Endometrium (tissue), 2 donors: Measurements from ENCODE around the gene SYNJ2BP.
"Not testable (repeated sequence)": the region's sequence is repeated elsewhere in the genome, so short reads cannot be mapped to it uniquely, and the experiment has no call there.

ENCODE experiments used
- FAIRE-seq: peaks from 2 replicates; lab custom pipeline; 2012; peaks lifted over from hg19 to GRCh38; lab: Jason Lieb, UNC
- donor health status: control.
- donor health status: control.

Gene SYNJ2BP

GRCh38 chr14:70416725-70417349 lies at the start of gene SYNJ2BP:
SYNJ2BP (minus strand) TSS chr14:70417090; CDS start chr14:70416963, 127 bp downstream.
- peak; percentile 8 for FAIRE-seq

GRCh38 chr14:70454731-70455130 lies 37.8 kb upstream of the SYNJ2BP start:
- FAIRE-seq: no peak

- no peak for FAIRE-seq
Measured at GRCh38 chr14:70451874-70452273, 35.0 kb upstream of the SYNJ2BP start, which contains the start of gene ADAM21. ADAM21 (plus strand) TSS chr14:70452174; CDS start chr14:70457500, 5,326 bp downstream.

DNA sequence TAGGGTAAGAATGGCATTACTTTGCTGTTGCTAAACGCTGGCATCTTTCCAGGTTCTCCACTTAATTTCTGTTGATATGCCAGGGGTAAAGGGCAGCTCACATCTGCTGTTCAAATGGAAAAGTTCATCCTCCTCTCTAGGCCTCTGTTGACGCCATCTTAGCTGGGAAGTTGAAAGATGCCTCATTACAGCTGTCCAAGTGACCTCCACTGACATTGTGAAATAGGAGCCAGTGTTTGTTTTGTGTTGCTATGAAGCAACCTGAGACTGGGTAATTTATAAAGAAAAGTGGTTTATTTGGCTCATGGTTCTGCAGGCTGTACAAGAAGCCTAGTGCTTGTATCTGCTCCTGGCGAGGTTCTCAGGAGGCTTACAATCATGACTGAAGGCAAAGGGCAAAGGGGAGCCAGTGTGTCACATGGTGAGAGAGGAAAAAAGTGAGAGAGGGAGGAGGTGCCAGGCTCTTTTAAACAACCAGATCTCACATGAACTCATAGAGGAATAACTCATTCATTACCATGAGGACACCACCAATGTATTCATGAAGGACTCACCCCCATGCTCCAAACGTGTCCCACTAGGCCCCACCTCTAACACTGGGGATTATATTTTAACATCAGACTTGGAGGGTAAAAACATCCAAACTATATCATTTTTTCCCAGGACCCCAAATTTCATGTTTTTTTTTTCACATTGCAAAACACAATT lies 31.9 kb upstream of the SYNJ2BP start:
- FAIRE-seq: no peak

- FAIRE-seq: no peak
Measured at GRCh38 chr14:70442750-70443149, 25.9 kb upstream of the SYNJ2BP start.

GRCh38 chr14:70441641-70442040 lies 24.8 kb upstream of the SYNJ2BP start:
- no peak for FAIRE-seq

DNA sequence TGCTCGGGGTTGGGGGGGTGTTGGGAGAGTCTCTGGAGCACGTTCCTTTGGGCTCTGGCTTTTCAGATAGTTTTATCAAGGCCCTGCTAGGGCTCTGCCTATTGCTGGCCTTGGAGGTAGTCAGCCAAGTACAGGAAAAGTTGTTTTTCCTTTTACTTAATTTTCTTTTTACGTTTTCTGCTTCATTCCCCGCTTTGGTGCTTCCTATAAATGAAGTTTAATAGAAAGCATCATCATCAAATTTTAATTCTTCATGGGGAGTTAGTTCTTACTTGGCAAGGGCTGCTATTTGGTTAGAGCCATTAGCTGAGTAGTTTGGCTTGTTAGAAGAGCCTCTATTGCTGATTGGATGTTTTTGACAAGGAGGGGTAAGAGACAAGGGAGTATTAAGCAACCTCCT lies 20.0 kb upstream of the SYNJ2BP start:
- FAIRE-seq: no peak

DNA sequence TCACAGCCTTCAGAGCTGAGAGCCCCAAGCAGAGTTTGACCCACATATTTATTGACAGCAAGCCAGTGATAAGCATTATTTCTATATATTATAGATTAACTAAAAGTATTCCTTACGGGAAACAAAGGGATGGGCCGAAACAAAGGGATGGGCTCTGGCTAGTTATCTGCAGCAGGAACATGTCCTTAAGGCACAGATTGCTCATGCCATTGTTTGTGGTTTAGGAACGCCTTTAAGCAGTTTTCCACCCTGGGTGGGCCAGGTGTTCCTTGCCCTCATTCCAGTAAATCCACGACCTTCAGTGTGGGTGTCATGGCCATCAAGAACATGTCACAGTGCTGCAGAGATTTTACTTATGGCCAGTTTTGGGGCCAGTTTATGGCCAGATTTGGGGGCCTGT lies 9.7 kb upstream of the SYNJ2BP start:
- FAIRE-seq: not testable (repeated sequence)

- no peak for FAIRE-seq
Measured at GRCh38 chr14:70425354-70425753, 8.5 kb upstream of the SYNJ2BP start.

GRCh38 chr14:70422538-70422937 lies 5.6 kb upstream of the SYNJ2BP start:
- FAIRE-seq: no peak

DNA sequence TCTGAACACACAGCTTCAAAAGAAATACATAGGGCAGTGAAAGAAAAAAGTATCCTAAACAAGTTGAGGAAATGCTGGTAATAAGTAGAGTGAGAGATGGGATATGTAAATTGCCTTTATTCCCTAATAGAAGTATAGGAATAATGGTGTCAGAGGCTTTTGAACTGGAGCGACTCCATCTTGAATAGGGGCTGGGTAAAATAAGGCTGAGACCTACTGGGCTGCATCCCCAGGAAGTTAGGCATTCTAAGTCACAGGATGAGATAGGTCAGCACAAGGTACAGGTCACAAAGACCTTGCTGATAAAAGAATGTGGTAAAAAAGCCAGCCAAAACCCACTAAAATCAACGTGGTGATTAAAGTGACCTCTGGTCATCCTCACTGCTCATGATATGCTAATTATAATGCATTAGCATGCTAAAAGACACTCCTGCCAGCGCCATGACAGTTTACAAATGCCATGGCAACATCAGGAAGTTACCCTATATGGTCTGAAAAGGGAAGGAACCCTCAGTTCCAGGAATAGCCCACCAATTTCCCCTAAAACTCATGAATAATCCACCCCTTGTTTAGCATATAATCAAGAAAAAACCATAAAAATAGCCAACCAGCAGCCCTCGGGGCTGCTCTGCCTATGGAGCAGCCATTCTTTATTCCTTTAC lies 2.5 kb upstream of the SYNJ2BP start:
- not testable (repeated sequence) for FAIRE-seq

GRCh38 chr14:70416338-70416724 lies 559 bp downstream of the SYNJ2BP start:
- no peak for FAIRE-seq

- FAIRE-seq: no peak
Measured at GRCh38 chr14:70415788-70416187, 1.1 kb downstream of the SYNJ2BP start.

DNA sequence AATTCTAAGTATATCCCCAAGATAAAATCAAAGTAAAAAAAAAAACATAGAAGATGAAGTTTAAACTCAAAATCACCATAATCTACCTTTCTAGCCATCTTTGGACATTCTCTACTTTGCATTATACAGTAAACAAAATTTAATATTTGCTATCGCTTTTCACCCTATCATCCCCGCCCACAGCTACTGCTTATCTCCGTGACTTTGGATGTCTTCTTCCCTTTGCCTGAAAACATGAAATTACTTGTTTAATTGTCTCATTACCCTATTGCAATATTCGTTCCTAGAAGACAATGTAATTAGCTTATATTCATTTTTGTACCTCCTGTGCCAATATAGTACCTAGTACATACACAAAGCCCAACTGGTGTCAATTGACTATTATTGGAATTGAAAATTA lies 9.3 kb downstream of the SYNJ2BP start:
- FAIRE-seq: no peak

GRCh38 chr14:70406216-70406615 lies 10.7 kb downstream of the SYNJ2BP start:
- not testable (repeated sequence) for FAIRE-seq

GRCh38 chr14:70403335-70403734 lies 13.6 kb downstream of the SYNJ2BP start:
- FAIRE-seq: not testable (repeated sequence)

GRCh38 chr14:70401643-70402042 lies 15.2 kb downstream of the SYNJ2BP start:
- FAIRE-seq: no peak

DNA sequence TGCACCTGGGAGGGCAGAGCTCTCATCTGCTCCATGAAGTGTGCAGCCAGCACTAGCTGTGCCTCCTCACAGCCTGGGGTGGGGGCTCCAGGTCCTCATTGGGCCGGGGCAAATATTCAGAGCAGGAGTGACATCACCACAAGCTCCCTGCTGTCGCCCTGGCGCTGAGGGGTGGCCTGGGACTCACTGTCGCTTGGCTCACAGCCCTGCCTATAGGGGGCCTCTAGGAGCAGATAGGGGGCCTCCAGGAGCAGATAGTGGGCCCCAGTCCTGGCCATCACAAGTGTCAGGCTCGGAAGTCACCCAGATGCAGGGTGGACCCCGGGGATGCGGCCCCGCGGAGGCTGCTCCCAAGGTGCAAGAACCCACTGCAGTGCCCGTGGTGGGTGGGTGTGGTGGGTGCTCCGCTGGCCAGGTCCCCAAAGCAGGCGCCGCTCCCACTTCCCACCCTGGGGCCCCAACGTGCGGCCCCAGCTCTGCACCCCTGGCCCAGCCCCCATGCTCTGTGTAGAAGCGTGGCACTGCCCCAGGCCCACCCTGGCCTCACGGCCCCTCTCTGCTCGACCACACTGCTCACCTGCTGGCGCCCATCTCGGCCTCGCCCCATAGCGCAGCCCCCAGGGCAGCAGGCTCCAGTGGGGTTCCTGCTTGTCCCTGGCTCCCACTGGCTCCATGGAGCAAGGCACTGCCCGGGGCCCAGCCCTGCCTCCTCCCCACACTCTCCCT lies 18.0 kb downstream of the SYNJ2BP start:
- no peak for FAIRE-seq

DNA sequence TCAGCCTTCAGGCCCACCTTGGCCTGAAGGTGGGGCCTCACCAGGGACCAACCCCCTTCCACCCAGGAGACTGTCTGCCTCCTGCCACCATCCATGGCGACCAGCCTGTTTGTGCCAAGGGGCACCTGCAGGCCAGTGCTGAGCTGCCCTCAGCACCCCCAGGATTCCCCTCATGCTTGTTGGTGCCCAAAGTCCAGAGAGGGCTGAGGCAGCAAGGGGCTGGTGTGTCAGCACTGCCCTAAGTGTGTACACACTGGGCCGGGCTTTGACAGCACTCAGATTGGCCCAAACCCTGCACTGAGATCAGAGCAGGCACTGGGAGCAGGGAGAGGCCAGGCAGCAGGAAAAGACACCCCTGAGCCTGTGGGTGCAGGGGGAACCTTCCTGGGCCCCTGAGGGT lies 18.6 kb downstream of the SYNJ2BP start:
- FAIRE-seq: no peak

GRCh38 chr14:70397746-70398145 lies 19.1 kb downstream of the SYNJ2BP start:
- FAIRE-seq: no peak

GRCh38 chr14:70394674-70395306 lies 22.1 kb downstream of the SYNJ2BP start:
- no peak for FAIRE-seq

DNA sequence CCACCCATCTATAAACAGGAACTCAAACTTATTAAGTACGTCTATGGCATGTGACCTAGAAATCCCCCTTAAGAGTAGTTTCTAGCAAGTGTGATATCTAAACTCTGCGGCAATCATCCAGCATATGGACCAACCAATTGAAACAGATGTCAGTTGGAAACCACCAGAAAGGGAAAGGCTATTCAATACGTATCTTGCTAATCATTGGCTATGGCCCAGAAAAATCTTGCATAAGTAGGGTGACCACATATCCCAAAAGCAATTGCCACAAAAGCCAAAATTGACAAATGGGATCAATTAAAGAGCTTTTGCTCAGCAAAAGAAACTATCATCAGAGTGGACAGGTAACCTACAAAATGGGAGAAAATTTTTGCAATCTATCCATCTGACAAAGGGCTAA lies 24.2 kb downstream of the SYNJ2BP start:
- no peak for FAIRE-seq
